Transverse colon (tissue), 4 donors: ENCODE results near the gene CEMIP2. TPM values are rescaled to one million over a fixed set of nuclear protein-coding genes. Genes with fewer than 3 reads are reported as not detected.

ENCODE experiments used
- DNase-seq: peaks from one replicate; pipeline ENCODE4 v3.0.0-alpha.2; 2019
- H3K27ac ChIP-seq, 4 donors: fragments of 200-600 bp; sonication (generic); 2 replicates each; pipeline ENCODE4 v1.5.1; 2016 to 2018; ENCODE audit warnings: inconsistent platforms in 4 of 4
- H3K27me3 ChIP-seq: fragments of 200-600 bp; sonication (generic); 2 replicates; pipeline ENCODE4 v1.5.1; 2017; ENCODE audit warnings: inconsistent platforms
- H3K36me3 ChIP-seq, 4 donors: fragments of 200-600 bp; sonication (generic); 2 replicates each; pipeline ENCODE4 v1.5.1; 2017 to 2019; ENCODE audit warnings: inconsistent platforms in 4 of 4
- H3K4me1 ChIP-seq, 4 donors: fragments of 200-600 bp; sonication (generic); 2 replicates each; pipeline ENCODE4 v1.5.1; 2017 to 2020; ENCODE audit warnings: inconsistent platforms in 4 of 4
- H3K4me3 ChIP-seq, 4 donors: fragments of 200-600 bp; sonication (generic); 1 replicate in 1 of 4; 2 replicates in 3 of 4; pipeline versions ENCODE4 v1.5.1 to v1.6.1; 2017 to 2019; ENCODE audit warnings: inconsistent platforms in 4 of 4
- H3K9me3 ChIP-seq, 2 donors: fragments of 200-600 bp; sonication (generic); 2 replicates each; pipeline ENCODE4 v1.5.1; 2017 to 2019; ENCODE audit warnings: inconsistent platforms in 2 of 2
- EP300 ChIP-seq: sonication (generic); formaldehyde crosslinking; IDR thresholded peaks from one replicate; pipeline ENCODE4 v1.6.1; 2017; ENCODE audit warnings: antibody characterized with exemption, low read depth
- POLR2A ChIP-seq: fragments of 450-650 bp; IDR thresholded peaks from one replicate; pipeline ENCODE4 v1.6.1; 2016; ENCODE audit warnings: antibody characterized with exemption, mild to moderate bottlenecking, moderate library complexity
- POLR2AphosphoS5 ChIP-seq, 3 donors: sonication (generic); formaldehyde crosslinking; IDR thresholded peaks; one replicate each; pipeline ENCODE4 v1.6.1; 2016; ENCODE audit warnings: antibody characterized with exemption in 3 of 3
- WGBS, 2 donors: methylation state at CpG; one replicate each; pipeline ENCODE4 v1.1.5; 2018; ENCODE audit warnings: low coverage in 1 of 2; 5-methylcytosine and 5-hydroxymethylcytosine counted together
- in situ Hi-C, 4 donors: fragments of 200-750 bp; cut with MboI; loops; one replicate each; pipeline versions ENCODE4 v1.15.0 to v1.15.1; 2017; ENCODE audit warnings: low sequenced_read_pairs in 3 of 4, low pct_ligation_motif_present in 1 of 4, low pct_unique_long_range_greater_than_20kb in 1 of 4
- intact Hi-C: fragments of 100-400 bp; cut with DNase I; formaldehyde crosslinking; loops from one replicate; pipeline ENCODE4 v1.15.1; 2023; ENCODE audit warnings: low total_unique reads
- total RNA-seq, 4 donors: library from RNA; depleted of rRNA; stranded (reverse); fragments of >200 nt; gene quantifications; one replicate each; pipeline ENCODE4 v1.1.0, GENCODE V29; 2016
- TF ChIP-seq, protein P1 (sequence below), 5 experiments: fragments of 200-600 bp in 3 of 5; fragments of 450-650 bp in 2 of 5; sonication (generic) in 3 of 5; IDR thresholded peaks; 1 replicate in 2 of 5; 2 replicates in 3 of 5; pipeline ENCODE4 v1.5.1; 2016 to 2017; ENCODE audit warnings: antibody characterized with exemption in 5 of 5, inconsistent platforms in 3 of 5, mild to moderate bottlenecking in 2 of 5, moderate library complexity in 1 of 5

The CEMIP2 gene
- total RNA-seq, 4 donors from 2014 or later, result 56.3 to 352 (median 236) TPM

DNA sequence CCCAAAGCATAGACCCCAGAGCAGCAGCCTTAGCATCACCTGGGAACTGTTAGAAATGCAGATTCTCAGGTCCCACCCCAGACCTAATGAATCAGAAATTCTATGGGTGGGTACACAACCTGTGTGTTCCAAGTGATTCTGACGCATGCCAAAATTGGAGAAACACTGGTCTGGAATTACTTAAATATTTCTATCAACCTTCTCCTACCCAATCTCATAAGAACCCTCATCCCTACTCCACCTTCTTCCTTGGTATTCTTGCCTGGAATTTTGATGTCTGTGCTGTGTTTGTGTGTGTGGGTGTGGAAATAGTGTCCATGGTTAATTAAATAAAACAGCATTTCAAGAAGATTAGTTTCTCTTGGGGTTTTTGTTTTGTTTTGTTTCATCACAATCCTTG is 111.8 kb downstream of the CEMIP2 start:
- no peaks in the 10 kb centered on the region for H3K36me3 ChIP-seq
- peaks cover 0 to 2% (median under 1%) of the 10 kb centered on the region in 4 donors for H3K4me1 ChIP-seq
- intact Hi-C loops, result no loop called here
- H3K4me3 ChIP-seq, result no peak overlapping the region
- H3K9me3 ChIP-seq, result no peaks in the 10 kb centered on the region
- 88% methylated on average over 1 of the region's 1 CpG; no CpG with 5 or more reads in 1 of the 2 donors for WGBS, 2 donors
- in situ Hi-C loops, result no loop called here
- TF ChIP-seq EP300 (no peak), POLR2AphosphoS5 (IDR thresholded peaks at IDR 0.05) (no peak), POLR2A (no peak)
- TF ChIP-seq, protein P1, sequence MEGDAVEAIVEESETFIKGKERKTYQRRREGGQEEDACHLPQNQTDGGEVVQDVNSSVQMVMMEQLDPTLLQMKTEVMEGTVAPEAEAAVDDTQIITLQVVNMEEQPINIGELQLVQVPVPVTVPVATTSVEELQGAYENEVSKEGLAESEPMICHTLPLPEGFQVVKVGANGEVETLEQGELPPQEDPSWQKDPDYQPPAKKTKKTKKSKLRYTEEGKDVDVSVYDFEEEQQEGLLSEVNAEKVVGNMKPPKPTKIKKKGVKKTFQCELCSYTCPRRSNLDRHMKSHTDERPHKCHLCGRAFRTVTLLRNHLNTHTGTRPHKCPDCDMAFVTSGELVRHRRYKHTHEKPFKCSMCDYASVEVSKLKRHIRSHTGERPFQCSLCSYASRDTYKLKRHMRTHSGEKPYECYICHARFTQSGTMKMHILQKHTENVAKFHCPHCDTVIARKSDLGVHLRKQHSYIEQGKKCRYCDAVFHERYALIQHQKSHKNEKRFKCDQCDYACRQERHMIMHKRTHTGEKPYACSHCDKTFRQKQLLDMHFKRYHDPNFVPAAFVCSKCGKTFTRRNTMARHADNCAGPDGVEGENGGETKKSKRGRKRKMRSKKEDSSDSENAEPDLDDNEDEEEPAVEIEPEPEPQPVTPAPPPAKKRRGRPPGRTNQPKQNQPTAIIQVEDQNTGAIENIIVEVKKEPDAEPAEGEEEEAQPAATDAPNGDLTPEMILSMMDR (IDR thresholded peaks at IDR 0.05), result no peak
- no peak overlapping the region for H3K27ac ChIP-seq
- DNase-seq, result no peak
- no peaks in the 10 kb centered on the region for H3K27me3 ChIP-seq

DNA sequence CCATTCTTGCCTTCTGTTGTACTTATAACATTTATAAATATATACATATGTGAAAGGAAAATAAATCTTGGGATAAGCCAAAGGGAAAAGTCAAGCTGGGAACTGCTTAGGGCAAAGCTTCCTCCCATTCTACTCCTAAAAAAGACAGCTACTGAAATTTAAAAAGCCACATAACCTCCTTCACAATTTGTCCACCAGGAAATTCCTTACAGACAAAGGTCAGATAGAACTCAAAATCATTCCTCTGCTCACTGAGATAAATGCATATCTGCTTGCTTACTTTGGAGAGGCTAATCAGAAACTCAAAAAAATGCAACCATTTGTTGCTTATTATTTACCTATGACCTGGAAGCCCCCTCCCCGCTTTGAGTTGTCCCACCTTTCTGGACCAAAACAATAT is 112.5 kb downstream of the CEMIP2 start:
- Histone ChIP-seq H3K27me3 (no peaks in the 10 kb centered on the region), H3K4me1 (no peaks in the 10 kb centered on the region), H3K27ac (no peak overlapping the region), H3K4me3 (no peak overlapping the region), H3K36me3 (no peaks in the 10 kb centered on the region), H3K9me3 (no peaks in the 10 kb centered on the region)
- intact Hi-C loops (no loop called here), in situ Hi-C loops (no loop called here)
- WGBS, 2 donors, result 76% methylated on average over 1 of the region's 1 CpG; no CpG with 5 or more reads in 1 of the 2 donors
- DNase-seq, result no peak
- TF ChIP-seq POLR2A, result no peak
- no peak for TF ChIP-seq POLR2AphosphoS5 (IDR thresholded peaks at IDR 0.05)
- TF ChIP-seq, protein P1 (IDR thresholded peaks at IDR 0.05), result no peak
- TF ChIP-seq EP300, result no peak

GRCh38 chr9:71655141-71655540 is 113.2 kb downstream of the CEMIP2 start:
- DNase-seq, result no peak
- in situ Hi-C loops (no loop called here), intact Hi-C loops (no loop called here)
- Histone ChIP-seq H3K4me3 (no peak overlapping the region), H3K36me3 (no peaks in the 10 kb centered on the region), H3K9me3 (no peaks in the 10 kb centered on the region), H3K4me1 (no peaks in the 10 kb centered on the region), H3K27me3 (no peaks in the 10 kb centered on the region), H3K27ac (no peak overlapping the region)
- 79 to 81% methylated on average over 6 of the region's 6 CpGs for WGBS, 2 donors
- TF ChIP-seq EP300 (no peak), POLR2AphosphoS5 (IDR thresholded peaks at IDR 0.05) (no peak), POLR2A (no peak)
- TF ChIP-seq, protein P1 (IDR thresholded peaks at IDR 0.05), result no peak

- intact Hi-C loops, result no loop called here
- in situ Hi-C loops, result no loop called here
- no peak for DNase-seq
- Histone ChIP-seq H3K27ac (no peak overlapping the region), H3K9me3 (no peaks in the 10 kb centered on the region), H3K4me3 (no peak overlapping the region), H3K36me3 (no peaks in the 10 kb centered on the region), H3K4me1 (peaks cover 0 to 3% (median under 1%) of the 10 kb centered on the region in 4 donors), H3K27me3 (no peaks in the 10 kb centered on the region)
- TF ChIP-seq POLR2AphosphoS5 (IDR thresholded peaks at IDR 0.05) (no peak), EP300 (no peak), POLR2A (no peak)
- TF ChIP-seq, protein P1 (IDR thresholded peaks at IDR 0.05), result no peak
Observed at GRCh38 chr9:71652480-71652879, 115.8 kb downstream of the CEMIP2 start.
